Superior temporal gyrus (tissue), 1 donor: ENCODE measurements around the gene ASTN1.

Source experiments
- DNase-seq: peaks from one replicate; pipeline ENCODE4 v3.0.0-alpha.2; 2016; ENCODE audit errors: extremely low spot score

ASTN1 gene

GRCh38 chr1:177163844-177164379 lies 600 bp downstream of the ASTN1 start:
- peak; percentile 38 for DNase-seq

GRCh38 chr1:177162243-177162642 lies 2.3 kb downstream of the ASTN1 start:
- no peak for DNase-seq

- no peak for DNase-seq
Measured at GRCh38 chr1:177146499-177146898, 18.0 kb downstream of the ASTN1 start.

- no peak for DNase-seq
Measured at GRCh38 chr1:177145106-177146070, 19.1 kb downstream of the ASTN1 start.

GRCh38 chr1:177142791-177143271 lies 21.7 kb downstream of the ASTN1 start:
- DNase-seq = no peak

- DNase-seq = no peak
Measured at GRCh38 chr1:177142010-177142409, 22.5 kb downstream of the ASTN1 start.

- DNase-seq = no peak
Measured at GRCh38 chr1:177138347-177138746, 26.2 kb downstream of the ASTN1 start.

- no peak for DNase-seq
Measured at GRCh38 chr1:177137814-177138213, 26.7 kb downstream of the ASTN1 start.

GRCh38 chr1:177135250-177135649 lies 29.3 kb downstream of the ASTN1 start:
- no peak for DNase-seq

- no peak for DNase-seq
Measured at GRCh38 chr1:177133977-177134538, 30.5 kb downstream of the ASTN1 start.

GRCh38 chr1:177132141-177132540 lies 32.4 kb downstream of the ASTN1 start:
- no peak for DNase-seq

- DNase-seq = no peak
Measured at GRCh38 chr1:177131723-177132122, 32.8 kb downstream of the ASTN1 start.

- DNase-seq = no peak
Measured at GRCh38 chr1:177130451-177130945, 34.0 kb downstream of the ASTN1 start.

- DNase-seq = no peak
Measured at GRCh38 chr1:177128665-177129281, 35.7 kb downstream of the ASTN1 start.

GRCh38 chr1:177126267-177126666 lies 38.2 kb downstream of the ASTN1 start:
- DNase-seq = no peak

GRCh38 chr1:177124577-177125278 lies 39.8 kb downstream of the ASTN1 start:
- DNase-seq = no peak

- DNase-seq = no peak
Measured at GRCh38 chr1:177122461-177123251, 41.9 kb downstream of the ASTN1 start.

GRCh38 chr1:177119311-177119710 lies 45.2 kb downstream of the ASTN1 start:
- peak; percentile 78 for DNase-seq

- DNase-seq = no peak
Measured at GRCh38 chr1:177118901-177119300, 45.6 kb downstream of the ASTN1 start.

- no peak for DNase-seq
Measured at GRCh38 chr1:177116941-177117340, 47.6 kb downstream of the ASTN1 start.
